CD14-positive monocyte (primary cell): Measurements from ENCODE around the gene ACER2. TPM values are rescaled to one million over a fixed set of nuclear protein-coding genes. Genes with fewer than 3 reads are reported as not detected.

Experiments
- DNase-seq, 3 donors: peaks; one replicate each; pipeline ENCODE4 v3.0.0-alpha.2; 2011 to 2022
- H2AFZ ChIP-seq: 2 replicates; pipeline ENCODE4 v1.6.0; 2012; ENCODE audit warnings: mild to moderate bottlenecking, low read depth, low read length, inconsistent platforms; ENCODE audit not compliant: insufficient read depth, poor library complexity, severe bottlenecking
- H3K27ac ChIP-seq, 2 donors: 1 replicate in 1 of 2; 2 replicates in 1 of 2; pipeline ENCODE4 v1.5.1; 2012 to 2013; ENCODE audit warnings: low read length in 2 of 2, control low read depth in 1 of 2, inconsistent platforms in 1 of 2, low read depth in 1 of 2, mild to moderate bottlenecking in 1 of 2
- H3K27me3 ChIP-seq, 2 donors: one replicate each; pipeline versions ENCODE4 v1.6.0 to v1.6.1; 2011 to 2013; ENCODE audit warnings: low read length in 2 of 2; ENCODE audit not compliant: control insufficient read depth in 2 of 2, insufficient read depth in 2 of 2
- H3K36me3 ChIP-seq, 2 donors: replicated peaks in 1 of 2; 1 replicate in 1 of 2; 2 replicates in 1 of 2; pipeline versions ENCODE4 v1.5.1 to v1.6.1; 2012 to 2013; ENCODE audit warnings: low read length in 2 of 2, control low read depth in 1 of 2, inconsistent platforms in 1 of 2, mild to moderate bottlenecking in 1 of 2; ENCODE audit not compliant: insufficient read depth in 2 of 2, control insufficient read depth in 1 of 2
- H3K4me1 ChIP-seq, 2 donors: 1 replicate in 1 of 2; 2 replicates in 1 of 2; pipeline versions ENCODE4 v1.5.1 to v1.6.1; 2012 to 2013; ENCODE audit warnings: low read length in 2 of 2, control low read depth in 1 of 2, inconsistent platforms in 1 of 2, mild to moderate bottlenecking in 1 of 2, moderate library complexity in 1 of 2; ENCODE audit not compliant: insufficient read depth in 2 of 2, control insufficient read depth in 1 of 2
- H3K4me2 ChIP-seq: replicated peaks from 2 replicates; pipeline ENCODE3; 2012; ENCODE audit warnings: low read length, moderate library complexity, mild to moderate bottlenecking; ENCODE audit not compliant: poor library complexity, severe bottlenecking; ENCODE audit errors: extremely low read depth
- H3K4me3 ChIP-seq, 3 experiments: fragments of 200-600 bp in 1 of 3; sonication (generic) in 1 of 3; replicated peaks in 1 of 3; 1 replicate in 2 of 3; 2 replicates in 1 of 3; pipeline ENCODE4 v1.5.1; 2011 to 2013; ENCODE audit warnings: low read length in 3 of 3, mild to moderate bottlenecking in 3 of 3, control low read depth in 2 of 3, low read depth in 2 of 3, inconsistent platforms in 1 of 3, moderate library complexity in 1 of 3
- H3K79me2 ChIP-seq: 2 replicates; pipeline ENCODE4 v1.6.0; 2012; ENCODE audit warnings: mild to moderate bottlenecking, control low read depth, inconsistent platforms, low read length, moderate library complexity; ENCODE audit not compliant: insufficient read depth
- H3K9ac ChIP-seq: 2 replicates; pipeline ENCODE4 v1.6.0; 2017; ENCODE audit warnings: low read length, mild to moderate bottlenecking; ENCODE audit not compliant: insufficient read depth, poor library complexity, severe bottlenecking
- H3K9me3 ChIP-seq, 2 donors: replicated peaks in 1 of 2; 1 replicate in 1 of 2; 2 replicates in 1 of 2; pipeline versions ENCODE4 v1.5.1 to v1.6.1; 2012 to 2013; ENCODE audit warnings: low read length in 2 of 2, control low read depth in 1 of 2; ENCODE audit not compliant: control insufficient read depth in 1 of 2, insufficient read depth in 1 of 2
- H4K20me1 ChIP-seq: 2 replicates; pipeline ENCODE4 v1.6.0; 2012; ENCODE audit warnings: mild to moderate bottlenecking, low read length, control low read depth, moderate library complexity; ENCODE audit not compliant: insufficient read depth
- H3K27ac Mint-ChIP-seq, 7 donors: one replicate each; pipeline ENCODE4 v1.8.0; 2020; ENCODE audit warnings: mild to moderate bottlenecking in 7 of 7, mixed read lengths in 7 of 7, moderate library complexity in 6 of 7, inconsistent platforms in 2 of 7
- H3K27me3 Mint-ChIP-seq, 3 donors: one replicate each; pipeline ENCODE4 v1.8.0; 2021 to 2022; ENCODE audit warnings: low read depth in 3 of 3, mild to moderate bottlenecking in 3 of 3, mixed read lengths in 3 of 3, moderate library complexity in 3 of 3, inconsistent platforms in 1 of 3
- H3K36me3 Mint-ChIP-seq, 2 donors: one replicate each; pipeline ENCODE4 v1.8.0; 2020; ENCODE audit warnings: mixed read lengths in 2 of 2, inconsistent platforms in 1 of 2, mild to moderate bottlenecking in 1 of 2
- H3K4me1 Mint-ChIP-seq: one replicate; pipeline ENCODE4 v1.8.0; 2020; ENCODE audit warnings: mild to moderate bottlenecking, mixed read lengths
- H3K4me3 Mint-ChIP-seq, 2 donors: one replicate each; pipeline ENCODE4 v1.8.0; 2020; ENCODE audit warnings: mild to moderate bottlenecking in 2 of 2, mixed read lengths in 2 of 2, moderate library complexity in 1 of 2
- H3K9me3 Mint-ChIP-seq, 7 donors: one replicate each; pipeline ENCODE4 v1.8.0; 2020 to 2022; ENCODE audit warnings: mixed read lengths in 7 of 7, mild to moderate bottlenecking in 6 of 7, moderate library complexity in 6 of 7, inconsistent platforms in 2 of 7
- WGBS: methylation state at CpG from one replicate; pipeline ENCODE4 v1.1.5; 2013; ENCODE audit warnings: missing lambda C conversion rate; ENCODE audit not compliant: insufficient coverage; 5-methylcytosine and 5-hydroxymethylcytosine counted together
- intact Hi-C, 2 donors: fragments of 100-400 bp; cut with micrococcal nuclease; formaldehyde crosslinking; loops; one replicate each; pipeline versions ENCODE4 v1.15.0 to v1.15.1; 2023
- polyA plus RNA-seq, 3 donors: library from polyadenylated mRNA; depleted of rRNA in 1 of 3; unstranded in 2 of 3; stranded (reverse) in 1 of 3; fragments of 300-500 nt in 2 of 3; fragments of >200 nt in 1 of 3; fragmentation: Illumina TruSeq in 2 of 3; gene quantifications; 1 replicate in 2 of 3; 2 replicates in 1 of 3; pipeline ENCODE4 v1.2.3, GENCODE V29; 2012 to 2021
- TF ChIP-seq, protein P1 (sequence below): fragments of 200-600 bp; IDR thresholded peaks from one replicate; pipeline ENCODE4 v1.8.0; 2022; ENCODE audit warnings: antibody characterized with exemption, mild to moderate bottlenecking

ACER2 gene
- polyA plus RNA-seq, 3 donors: 0.17 to 0.21 TPM; not detected in 1

DNA sequence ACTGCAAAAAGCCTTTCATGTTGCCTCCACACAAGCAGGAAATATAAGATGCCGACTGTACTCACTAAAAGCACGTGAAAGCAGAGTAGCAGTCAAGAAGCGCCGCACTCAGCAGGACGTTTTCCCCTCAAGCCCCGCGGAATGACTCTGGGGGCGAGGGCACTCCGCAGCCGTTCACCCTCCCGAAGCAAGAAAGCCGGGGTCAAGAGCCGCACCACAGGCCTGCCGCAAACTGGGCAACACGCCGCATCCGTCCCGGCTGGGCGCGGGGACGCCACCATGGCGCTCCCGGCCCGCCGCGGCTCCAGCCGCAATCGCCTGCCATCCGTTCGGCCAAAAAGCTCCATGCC lies 29.1 kb upstream of the ACER2 start:
- Histone ChIP-seq H3K4me3 (peak overlapping the region; percentile 53 to 94 (median 63)), H3K4me2 (peak overlapping the region; percentile 79), H3K4me1 (peaks cover 22 to 24% of the 10 kb centered on the region in 2 donors), H2AFZ (peak overlapping the region; percentile 91), H3K9ac (peak overlapping the region; percentile 90), H3K27ac (peak overlapping the region; percentile 73 to 93), H3K9me3 (no peaks in the 10 kb centered on the region), H3K36me3 (peaks cover 42% of the 10 kb centered on the region in 2 donors), H3K27me3 (no peaks in the 10 kb centered on the region), H3K79me2 (peaks cover 24% of the 10 kb centered on the region), H4K20me1 (peaks cover 18% of the 10 kb centered on the region)
- peak overlapping the region; percentile 97 to 100 (median 99) for H3K27ac Mint-ChIP-seq
- peak in 1 of 3 donors; percentile 17 for DNase-seq
- H3K27me3 Mint-ChIP-seq: peaks cover 0 to 4% (median 0%) of the 10 kb centered on the region in 3 donors
- peaks cover 0 to 4% (median 0%) of the 10 kb centered on the region in 7 donors for H3K9me3 Mint-ChIP-seq
- intact Hi-C loops: loop anchor here in 1 of 2 donors (5.0 kb wide), 2 partner anchors 277 to 332 kb away; partner anchors contain the start of genes HAUS6 and RRAGA
- H3K4me3 Mint-ChIP-seq: peak overlapping the region; percentile 96 to 99
- H3K4me1 Mint-ChIP-seq: peaks cover 32% of the 10 kb centered on the region
- peaks cover 37 to 44% of the 10 kb centered on the region in 2 donors for H3K36me3 Mint-ChIP-seq
- TF ChIP-seq, protein P1, sequence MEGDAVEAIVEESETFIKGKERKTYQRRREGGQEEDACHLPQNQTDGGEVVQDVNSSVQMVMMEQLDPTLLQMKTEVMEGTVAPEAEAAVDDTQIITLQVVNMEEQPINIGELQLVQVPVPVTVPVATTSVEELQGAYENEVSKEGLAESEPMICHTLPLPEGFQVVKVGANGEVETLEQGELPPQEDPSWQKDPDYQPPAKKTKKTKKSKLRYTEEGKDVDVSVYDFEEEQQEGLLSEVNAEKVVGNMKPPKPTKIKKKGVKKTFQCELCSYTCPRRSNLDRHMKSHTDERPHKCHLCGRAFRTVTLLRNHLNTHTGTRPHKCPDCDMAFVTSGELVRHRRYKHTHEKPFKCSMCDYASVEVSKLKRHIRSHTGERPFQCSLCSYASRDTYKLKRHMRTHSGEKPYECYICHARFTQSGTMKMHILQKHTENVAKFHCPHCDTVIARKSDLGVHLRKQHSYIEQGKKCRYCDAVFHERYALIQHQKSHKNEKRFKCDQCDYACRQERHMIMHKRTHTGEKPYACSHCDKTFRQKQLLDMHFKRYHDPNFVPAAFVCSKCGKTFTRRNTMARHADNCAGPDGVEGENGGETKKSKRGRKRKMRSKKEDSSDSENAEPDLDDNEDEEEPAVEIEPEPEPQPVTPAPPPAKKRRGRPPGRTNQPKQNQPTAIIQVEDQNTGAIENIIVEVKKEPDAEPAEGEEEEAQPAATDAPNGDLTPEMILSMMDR: no peak
- under 1% methylated on average over 30 of the region's 30 CpGs for WGBS

DNA sequence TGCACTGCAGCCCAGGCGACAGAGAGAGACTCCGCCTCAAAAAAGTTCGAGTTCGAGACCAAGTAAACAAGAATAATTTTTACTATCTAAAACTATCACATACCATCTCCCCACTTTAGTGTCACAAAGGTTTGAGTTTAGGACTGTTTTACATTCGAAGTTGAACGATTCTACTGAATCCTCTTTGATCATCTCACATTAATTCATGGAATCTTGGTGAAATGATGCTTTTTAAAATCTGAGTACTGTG lies 28.1 kb upstream of the ACER2 start:
- peaks cover 18% of the 10 kb centered on the region for H4K20me1 ChIP-seq
- intact Hi-C loops: loop anchor here in 1 of 2 donors (5.0 kb wide), 2 partner anchors 278 to 333 kb away; partner anchors contain the start of genes HAUS6 and RRAGA
- 55% methylated on average over 4 of the region's 6 CpGs for WGBS
- H3K4me2 ChIP-seq: peak overlapping the region; percentile 79
- H3K9me3 Mint-ChIP-seq: peaks cover 0 to 6% (median 0%) of the 10 kb centered on the region in 7 donors
- peaks cover 0 to 4% (median 1%) of the 10 kb centered on the region in 3 donors for H3K27me3 Mint-ChIP-seq
- no peaks in the 10 kb centered on the region for H3K27me3 ChIP-seq
- peak overlapping the region; percentile 53 to 94 (median 63) for H3K4me3 ChIP-seq
- peak overlapping the region; percentile 97 to 100 (median 99) for H3K27ac Mint-ChIP-seq
- H3K36me3 ChIP-seq: peaks cover 31% of the 10 kb centered on the region in 2 donors
- H3K4me1 ChIP-seq: peaks cover 22 to 24% of the 10 kb centered on the region in 2 donors
- no peak for DNase-seq
- H3K4me3 Mint-ChIP-seq: peak overlapping the region; percentile 96 to 99
- H3K9me3 ChIP-seq: no peaks in the 10 kb centered on the region
- TF ChIP-seq, protein P1: no peak
- peak overlapping the region; percentile 90 for H3K9ac ChIP-seq
- H3K79me2 ChIP-seq: peaks cover 24% of the 10 kb centered on the region
- peaks cover 28 to 36% of the 10 kb centered on the region in 2 donors for H3K36me3 Mint-ChIP-seq
- H2AFZ ChIP-seq: peak overlapping the region; percentile 91
- peak overlapping the region; percentile 73 to 93 for H3K27ac ChIP-seq
- H3K4me1 Mint-ChIP-seq: peaks cover 32% of the 10 kb centered on the region
